Measurements from ENCODE around the gene NR2C1. TPM values are rescaled to one million over a fixed set of nuclear protein-coding genes. Genes with fewer than 3 reads are reported as not detected.

Gene NR2C1
- total and polyA plus RNA-seq, 9 of the 15 experiments (the other 6 are each of a cell fraction or from before 2014, with no cell fraction given) = 8.5 to 42.4 (median 35.6) TPM

- H3K9ac ChIP-seq (ENCODE audit: insufficient read depth in 1 of 2, low read depth in 2 of 2, low read length in 2 of 2) = no peak overlapping the region
- 74% methylated on average over 1 of the region's 1 CpG for WGBS (ENCODE audit: insufficient coverage, low coverage, missing lambda C conversion rate)
- ATAC-seq = no peak
- intact Hi-C loops (cut with micrococcal nuclease) = no loop called here
- POLR2A ChIA-PET = interaction anchor here (0.7 kb wide), 1 partner anchor 460 kb away, joined by 4 read pairs; no protein-coding TSS in a partner anchor
- TF ChIP-seq HNRNPL (IDR thresholded peaks at IDR 0.05; ENCODE audit: low read depth, low read length) = no peak
- no peak for TF ChIP-seq ZBTB7A (IDR thresholded peaks at IDR 0.05; ENCODE audit: borderline replicate concordance, control insufficient read depth, low read depth, low read length)
- TF ChIP-seq MXD1 (CRISPR knock-in tag; IDR thresholded peaks at IDR 0.05; ENCODE audit: borderline replicate concordance, poor library complexity, severe bottlenecking) = no peak
- no peak for TF ChIP-seq CHD2 (IDR thresholded peaks at IDR 0.05; ENCODE audit: low read depth, low read length)
- no peak for TF ChIP-seq NFIC (IDR thresholded peaks at IDR 0.05)
- no peak for TF ChIP-seq ZNF586 (CRISPR knock-in tag; conservative IDR thresholded peaks at IDR 0.05)
- no peak for TF ChIP-seq ZNF311 (CRISPR knock-in tag; IDR thresholded peaks at IDR 0.05)
- TF ChIP-seq RUNX1 (IDR thresholded peaks at IDR 0.05; ENCODE audit: low read depth) = no peak
- TF ChIP-seq ZNF23 (CRISPR knock-in tag; IDR thresholded peaks at IDR 0.05) = no peak
- TF ChIP-seq LCOR (CRISPR knock-in tag; IDR thresholded peaks at IDR 0.05) = no peak
- TF ChIP-seq MITF (IDR thresholded peaks at IDR 0.05) = no peak
- no peak for TF ChIP-seq RNF219 (CRISPR knock-in tag; IDR thresholded peaks at IDR 0.05)
- no peak for TF ChIP-seq RBFOX2 (IDR thresholded peaks at IDR 0.05; ENCODE audit: low read depth, low read length)
- no peak for TF ChIP-seq PHF8 (IDR thresholded peaks at IDR 0.05; ENCODE audit: borderline replicate concordance, low read length)
- no peak for DNase-seq (ENCODE audit: extremely low read depth in 1 of 4, low spot score in 3 of 4)
- peaks cover 6 to 16% of the 10 kb centered on the region in 2 experiments; a peak in 4 of 5 replicates for H3K4me1 ChIP-seq (replicated peaks in 1 of 2; ENCODE audit: control insufficient read depth in 2 of 2, insufficient read depth in 2 of 2, low read length in 2 of 2)
- no peak overlapping the region for H2AFZ ChIP-seq (ENCODE audit: low read depth, low read length)
- FAIRE-seq = no peak
- no peak overlapping the region for H3K27ac ChIP-seq (ENCODE audit: extremely low read depth, low read depth, low read length)
- no peaks in the 10 kb centered on the region for H3K9me1 ChIP-seq (ENCODE audit: control insufficient read depth, insufficient read depth, low read length)
- H3K79me2 ChIP-seq (ENCODE audit: control insufficient read depth, insufficient read depth, low read length) = peaks cover 48% of the 10 kb centered on the region
- CTCF ChIA-PET (ENCODE audit: low intra/inter-chr PET ratio) = no interaction called here
- no peaks in the 10 kb centered on the region; the same call in 1 of the 2 replicates for H4K20me1 ChIP-seq (replicated peaks; ENCODE audit: control insufficient read depth, insufficient read depth, low read length)
- H3K36me3 ChIP-seq (ENCODE audit: control insufficient read depth, insufficient read depth, low read length) = peaks cover 31% of the 10 kb centered on the region
- in situ Hi-C loops (cut with MboI) = no loop called here
- no peaks in the 10 kb centered on the region for H3K27me3 ChIP-seq (ENCODE audit: control insufficient read depth in 2 of 2, insufficient read depth in 2 of 2, low read length in 2 of 2)
- H3K4me2 ChIP-seq (ENCODE audit: insufficient read depth, low read length) = no peak overlapping the region
- BruUV-seq (replicated peaks) = no TSS peak
- no peaks in the 10 kb centered on the region for H3K9me3 ChIP-seq (replicated peaks; ENCODE audit: control insufficient read depth, insufficient read depth, low read depth, low read length)
- no peak overlapping the region for H3K4me3 ChIP-seq
Measured at GRCh38 chr12:95070378-95070777, 3.0 kb downstream of the NR2C1 start.

Data from K562 (cell line).